ENCODE results near the gene SPRR1B. TPM values are rescaled to one million over a fixed set of nuclear protein-coding genes. Genes with fewer than 3 reads are reported as not detected.

Gene SPRR1B
- total and polyA plus RNA-seq, 9 of the 15 experiments (the other 6 are each of a cell fraction or from before 2014, with no cell fraction given): not detected

DNA sequence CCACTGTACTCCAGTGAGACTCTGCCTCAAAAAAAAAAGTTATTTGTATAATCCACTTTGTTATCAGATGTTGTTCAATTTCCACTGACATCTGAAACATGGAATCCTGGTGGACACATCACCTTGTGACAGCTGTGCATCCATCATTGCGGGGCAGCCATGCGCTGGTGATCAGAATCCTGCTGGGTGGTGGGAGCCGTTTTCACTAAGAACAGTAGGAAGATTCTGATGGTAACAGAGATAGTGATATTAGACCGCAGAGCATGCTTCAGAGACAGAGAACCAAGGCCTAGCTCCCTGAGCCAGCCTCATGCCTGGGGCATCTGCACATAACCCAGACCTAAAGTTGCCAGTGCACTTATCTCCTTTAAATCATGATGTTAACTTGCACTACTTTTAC is 32.5 kb upstream of the SPRR1B start:
- H4K20me1 ChIP-seq (replicated peaks; ENCODE audit: control insufficient read depth, insufficient read depth, low read length): no peaks in the 10 kb centered on the region
- no peaks in the 10 kb centered on the region for H3K79me2 ChIP-seq (ENCODE audit: control insufficient read depth, insufficient read depth, low read length)
- FAIRE-seq (no peak), DNase-seq (ENCODE audit: extremely low read depth in 1 of 4, low spot score in 3 of 4) (no peak), ATAC-seq (no peak)
- intact Hi-C loops (cut with micrococcal nuclease): no loop called here
- no peak overlapping the region for H3K27ac ChIP-seq (ENCODE audit: extremely low read depth, low read depth, low read length)
- no peak overlapping the region for H3K4me2 ChIP-seq (ENCODE audit: insufficient read depth, low read length)
- no peak overlapping the region for H2AFZ ChIP-seq (ENCODE audit: low read depth, low read length)
- H3K9me1 ChIP-seq (ENCODE audit: control insufficient read depth, insufficient read depth, low read length): no peaks in the 10 kb centered on the region
- ChIA-PET POLR2A (interaction anchor here (0.7 kb wide), 1 partner anchor 13 kb away, joined by 3 read pairs; no protein-coding TSS in a partner anchor), CTCF (ENCODE audit: low intra/inter-chr PET ratio) (no interaction called here)
- no peaks in the 10 kb centered on the region for H3K9me3 ChIP-seq (replicated peaks; ENCODE audit: control insufficient read depth, insufficient read depth, low read depth, low read length)
- no peaks in the 10 kb centered on the region for H3K36me3 ChIP-seq (ENCODE audit: control insufficient read depth, insufficient read depth, low read length)
- 5% methylated on average over 4 of the region's 4 CpGs for WGBS (ENCODE audit: insufficient coverage, low coverage, missing lambda C conversion rate)
- H3K4me3 ChIP-seq: no peak overlapping the region
- TF ChIP-seq ZNF699 (CRISPR knock-in tag; IDR thresholded peaks at IDR 0.05; ENCODE audit: insufficient replicate concordance) (no peak), ZNF224 (CRISPR knock-in tag; IDR thresholded peaks at IDR 0.05) (no peak), CBX2 (IDR thresholded peaks at IDR 0.05; ENCODE audit: insufficient read depth, low read length, poor library complexity, severe bottlenecking) (no peak), COPS2 (conservative IDR thresholded peaks at IDR 0.05) (no peak), ERF (CRISPR knock-in tag; IDR thresholded peaks at IDR 0.05) (no peak), ARID2 (IDR thresholded peaks at IDR 0.05) (no peak), NCOA4 (IDR thresholded peaks at IDR 0.05; ENCODE audit: partially characterized antibody) (no peak), JUN (IDR thresholded peaks at IDR 0.05; ENCODE audit: borderline replicate concordance, low read depth, low read length) (no peak), JUN (CRISPR knock-in tag; IDR thresholded peaks at IDR 0.05; ENCODE audit: borderline replicate concordance) (no peak), RUNX1 (IDR thresholded peaks at IDR 0.05; ENCODE audit: low read depth) (no peak), SRSF1 (IDR thresholded peaks at IDR 0.05; ENCODE audit: low read depth, low read length) (no peak), CEBPG (CRISPR knock-in tag; IDR thresholded peaks at IDR 0.05) (no peak), CEBPG (tag; conservative IDR thresholded peaks at IDR 0.05 in 1 of 2, IDR thresholded peaks at IDR 0.05 in 1 of 2) (no peak)
- TF ChIP-seq, protein P1, sequence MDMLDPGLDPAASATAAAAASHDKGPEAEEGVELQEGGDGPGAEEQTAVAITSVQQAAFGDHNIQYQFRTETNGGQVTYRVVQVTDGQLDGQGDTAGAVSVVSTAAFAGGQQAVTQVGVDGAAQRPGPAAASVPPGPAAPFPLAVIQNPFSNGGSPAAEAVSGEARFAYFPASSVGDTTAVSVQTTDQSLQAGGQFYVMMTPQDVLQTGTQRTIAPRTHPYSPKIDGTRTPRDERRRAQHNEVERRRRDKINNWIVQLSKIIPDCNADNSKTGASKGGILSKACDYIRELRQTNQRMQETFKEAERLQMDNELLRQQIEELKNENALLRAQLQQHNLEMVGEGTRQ (CRISPR knock-in tag; IDR thresholded peaks at IDR 0.05): no peak
- TF ChIP-seq, protein P2, sequence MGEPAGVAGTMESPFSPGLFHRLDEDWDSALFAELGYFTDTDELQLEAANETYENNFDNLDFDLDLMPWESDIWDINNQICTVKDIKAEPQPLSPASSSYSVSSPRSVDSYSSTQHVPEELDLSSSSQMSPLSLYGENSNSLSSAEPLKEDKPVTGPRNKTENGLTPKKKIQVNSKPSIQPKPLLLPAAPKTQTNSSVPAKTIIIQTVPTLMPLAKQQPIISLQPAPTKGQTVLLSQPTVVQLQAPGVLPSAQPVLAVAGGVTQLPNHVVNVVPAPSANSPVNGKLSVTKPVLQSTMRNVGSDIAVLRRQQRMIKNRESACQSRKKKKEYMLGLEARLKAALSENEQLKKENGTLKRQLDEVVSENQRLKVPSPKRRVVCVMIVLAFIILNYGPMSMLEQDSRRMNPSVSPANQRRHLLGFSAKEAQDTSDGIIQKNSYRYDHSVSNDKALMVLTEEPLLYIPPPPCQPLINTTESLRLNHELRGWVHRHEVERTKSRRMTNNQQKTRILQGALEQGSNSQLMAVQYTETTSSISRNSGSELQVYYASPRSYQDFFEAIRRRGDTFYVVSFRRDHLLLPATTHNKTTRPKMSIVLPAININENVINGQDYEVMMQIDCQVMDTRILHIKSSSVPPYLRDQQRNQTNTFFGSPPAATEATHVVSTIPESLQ (CRISPR knock-in tag; IDR thresholded peaks at IDR 0.05): no peak
- TF ChIP-seq, protein P3, sequence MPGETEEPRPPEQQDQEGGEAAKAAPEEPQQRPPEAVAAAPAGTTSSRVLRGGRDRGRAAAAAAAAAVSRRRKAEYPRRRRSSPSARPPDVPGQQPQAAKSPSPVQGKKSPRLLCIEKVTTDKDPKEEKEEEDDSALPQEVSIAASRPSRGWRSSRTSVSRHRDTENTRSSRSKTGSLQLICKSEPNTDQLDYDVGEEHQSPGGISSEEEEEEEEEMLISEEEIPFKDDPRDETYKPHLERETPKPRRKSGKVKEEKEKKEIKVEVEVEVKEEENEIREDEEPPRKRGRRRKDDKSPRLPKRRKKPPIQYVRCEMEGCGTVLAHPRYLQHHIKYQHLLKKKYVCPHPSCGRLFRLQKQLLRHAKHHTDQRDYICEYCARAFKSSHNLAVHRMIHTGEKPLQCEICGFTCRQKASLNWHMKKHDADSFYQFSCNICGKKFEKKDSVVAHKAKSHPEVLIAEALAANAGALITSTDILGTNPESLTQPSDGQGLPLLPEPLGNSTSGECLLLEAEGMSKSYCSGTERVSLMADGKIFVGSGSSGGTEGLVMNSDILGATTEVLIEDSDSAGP (CRISPR knock-in tag; IDR thresholded peaks at IDR 0.05): no peak
- in situ Hi-C loops (cut with MboI): no loop called here
- BruUV-seq (replicated peaks): no TSS peak
- H3K4me1 ChIP-seq (replicated peaks in 1 of 2; ENCODE audit: control insufficient read depth in 2 of 2, insufficient read depth in 2 of 2, low read length in 2 of 2): no peaks in the 10 kb centered on the region
- H3K27me3 ChIP-seq (ENCODE audit: control insufficient read depth in 2 of 2, insufficient read depth in 2 of 2, low read length in 2 of 2): peaks cover 2 to 13% of the 10 kb centered on the region in 2 experiments; a peak in 2 of 5 replicates
- no peak overlapping the region for H3K9ac ChIP-seq (ENCODE audit: insufficient read depth in 1 of 2, low read depth in 2 of 2, low read length in 2 of 2)
